Caco-2 (cell line): ENCODE measurements around the gene SHCBP1L. TPM values are rescaled to one million over a fixed set of nuclear protein-coding genes. Genes with fewer than 3 reads are reported as not detected.
A peak's percentile ranks its signal among the peaks of the same experiment; 100 is the strongest.

ENCODE experiments used
- BruUV-seq: library from RNA; stranded (reverse); fragments of 400-500 nt; replicated peaks from 2 replicates; lab custom pipeline; 2021; lab: Mats Ljungman, UMichigan
- CTCF ChIA-PET: fragments of 300-600 bp; sonication (Branson Sonifier 250); formaldehyde crosslinking; loops from one replicate; lab custom pipeline; 2022; ENCODE audit warnings: antibody characterized with exemption; lab: Charles Lee
- POLR2A ChIA-PET: fragments of 300-600 bp; sonication (Branson Sonifier 250); formaldehyde crosslinking; loops from one replicate; lab custom pipeline; 2022; ENCODE audit warnings: antibody characterized with exemption; lab: Charles Lee
- DNase-seq, 2 experiments: peaks; one replicate each; pipeline versions ENCODE4 v3.0.0 to v3.0.0-alpha.2; 2020 to 2022
- H3K27me3 ChIP-seq: replicated peaks from 2 replicates; pipeline ENCODE4 v1.6.0; 2011; ENCODE audit warnings: low read length; ENCODE audit not compliant: control insufficient read depth, insufficient read depth
- H3K36me3 ChIP-seq: 2 replicates; pipeline ENCODE4 v1.5.1; 2011; ENCODE audit warnings: low read length; ENCODE audit not compliant: control insufficient read depth, insufficient read depth
- H3K4me1 ChIP-seq: fragments of 250-450 bp; sonication (Bioruptor Pico); 2 replicates; pipeline ENCODE4 v1.5.1; 2020; ENCODE audit warnings: mild to moderate bottlenecking
- H3K4me3 ChIP-seq: 2 replicates; pipeline ENCODE4 v1.5.1; 2011; ENCODE audit warnings: low read depth, mild to moderate bottlenecking, control low read depth, low read length
- H3K9me3 ChIP-seq: fragments of 250-450 bp; sonication (Bioruptor Pico); 2 replicates; pipeline ENCODE4 v1.5.1; 2020; ENCODE audit warnings: mild to moderate bottlenecking, moderate library complexity
- H3K27ac Mint-ChIP-seq: one replicate; pipeline ENCODE4 v1.8.0; 2022; ENCODE audit warnings: mixed read lengths; ENCODE audit not compliant: unreplicated experiment
- H3K27me3 Mint-ChIP-seq: one replicate; pipeline ENCODE4 v1.8.0; 2022; ENCODE audit warnings: mixed read lengths; ENCODE audit not compliant: insufficient read depth, unreplicated experiment
- H3K36me3 Mint-ChIP-seq: one replicate; pipeline ENCODE4 v1.8.0; 2022; ENCODE audit warnings: mild to moderate bottlenecking, mixed read lengths; ENCODE audit not compliant: insufficient read depth, unreplicated experiment
- H3K4me1 Mint-ChIP-seq: one replicate; pipeline ENCODE4 v1.8.0; 2022; ENCODE audit warnings: low read depth, mixed read lengths; ENCODE audit not compliant: unreplicated experiment
- H3K4me3 Mint-ChIP-seq: one replicate; pipeline ENCODE4 v1.8.0; 2022; ENCODE audit warnings: mild to moderate bottlenecking, moderate library complexity, mixed read lengths; ENCODE audit not compliant: unreplicated experiment
- H3K9me3 Mint-ChIP-seq: one replicate; pipeline ENCODE4 v1.8.0; 2022; ENCODE audit warnings: mixed read lengths; ENCODE audit not compliant: unreplicated experiment
- CTCF ChIP-seq, 2 experiments: fragments of 200-600 bp in 1 of 2; IDR thresholded peaks; 1 replicate in 1 of 2; 2 replicates in 1 of 2; pipeline versions ENCODE4 v1.5.1 to v1.8.0; 2011 to 2022; ENCODE audit warnings: antibody characterized with exemption in 1 of 2, control low read depth in 1 of 2, inconsistent platforms in 1 of 2, low read depth in 1 of 2, low read length in 1 of 2, mild to moderate bottlenecking in 1 of 2, moderate library complexity in 1 of 2; ENCODE audit not compliant: insufficient read depth in 1 of 2, severe bottlenecking in 1 of 2, unreplicated experiment in 1 of 2
- intact Hi-C: fragments of 100-400 bp; cut with micrococcal nuclease; formaldehyde crosslinking; loops from one replicate; pipeline ENCODE4 v1.10.0; 2022; ENCODE audit not compliant: unreplicated experiment
- total RNA-seq: library from RNA; stranded (reverse); gene quantifications from 2 replicates; pipeline ENCODE4 v1.2.3, GENCODE V29; 2022

SHCBP1L gene
- total RNA-seq, 1 experiment from 2014 or later: not detected

- Mint-ChIP-seq H3K27ac (no peak overlapping the region), H3K9me3 (no peaks in the 10 kb centered on the region), H3K27me3 (no peaks in the 10 kb centered on the region), H3K4me1 (no peaks in the 10 kb centered on the region), H3K4me3 (no peak overlapping the region), H3K36me3 (peaks cover 99% of the 10 kb centered on the region)
- intact Hi-C loops: no loop called here
- peaks cover 3% of the 10 kb centered on the region for H3K36me3 ChIP-seq
- H3K4me1 ChIP-seq: no peaks in the 10 kb centered on the region
- H3K27me3 ChIP-seq: no peaks in the 10 kb centered on the region
- H3K4me3 ChIP-seq: no peak overlapping the region
- CTCF ChIA-PET: no interaction called here
- DNase-seq: no peak
- TF ChIP-seq CTCF (IDR thresholded peaks at IDR 0.05; ENCODE audit: insufficient read depth in 1 of 2, low read depth in 1 of 2, low read length in 1 of 2, severe bottlenecking in 1 of 2, unreplicated experiment in 1 of 2): no peak
- no TSS peak for BruUV-seq
- POLR2A ChIA-PET: interaction anchor here (0.6 kb wide), 1 partner anchor 621 kb away, joined by 9 read pairs; no protein-coding TSS in a partner anchor
- H3K9me3 ChIP-seq: no peaks in the 10 kb centered on the region
Measured at GRCh38 chr1:182872881-182873280, 80.1 kb downstream of the SHCBP1L start.

GRCh38 chr1:182869241-182869666 lies 83.7 kb downstream of the SHCBP1L start:
- peaks cover 99% of the 10 kb centered on the region for H3K36me3 Mint-ChIP-seq

GRCh38 chr1:182867861-182868260 lies 85.1 kb downstream of the SHCBP1L start:
- POLR2A ChIA-PET: no interaction called here
- no peak overlapping the region for H3K4me3 Mint-ChIP-seq
- Histone ChIP-seq H3K9me3 (no peaks in the 10 kb centered on the region), H3K36me3 (peaks cover 2% of the 10 kb centered on the region), H3K27me3 (no peaks in the 10 kb centered on the region), H3K4me3 (no peak overlapping the region), H3K4me1 (no peaks in the 10 kb centered on the region)
- H3K27ac Mint-ChIP-seq: no peak overlapping the region
- DNase-seq: no peak
- H3K4me1 Mint-ChIP-seq: no peaks in the 10 kb centered on the region
- no peak for TF ChIP-seq CTCF (IDR thresholded peaks at IDR 0.05; ENCODE audit: insufficient read depth in 1 of 2, low read depth in 1 of 2, low read length in 1 of 2, severe bottlenecking in 1 of 2, unreplicated experiment in 1 of 2)
- CTCF ChIA-PET: no interaction called here
- H3K36me3 Mint-ChIP-seq: peaks cover 98% of the 10 kb centered on the region
- H3K27me3 Mint-ChIP-seq: no peaks in the 10 kb centered on the region
- BruUV-seq: no TSS peak
- intact Hi-C loops: no loop called here
- no peaks in the 10 kb centered on the region for H3K9me3 Mint-ChIP-seq

More at GRCh38 chr1:182869241-182869666, 83.7 kb downstream of the SHCBP1L start:
- Mint-ChIP-seq H3K27me3 (no peaks in the 10 kb centered on the region), H3K9me3 (no peaks in the 10 kb centered on the region), H3K27ac (peak overlapping the region; percentile 59), H3K4me3 (no peak overlapping the region), H3K4me1 (no peaks in the 10 kb centered on the region)
- H3K27me3 ChIP-seq: no peaks in the 10 kb centered on the region
- ChIA-PET CTCF (no interaction called here), POLR2A (no interaction called here)
- BruUV-seq: no TSS peak
- DNase-seq: peak; percentile 31 to 46
- no peak overlapping the region for H3K4me3 ChIP-seq
- peaks cover 3% of the 10 kb centered on the region for H3K36me3 ChIP-seq
- no peaks in the 10 kb centered on the region for H3K4me1 ChIP-seq
- TF ChIP-seq CTCF (IDR thresholded peaks at IDR 0.05; ENCODE audit: insufficient read depth in 1 of 2, low read depth in 1 of 2, low read length in 1 of 2, severe bottlenecking in 1 of 2, unreplicated experiment in 1 of 2): no peak
- no peaks in the 10 kb centered on the region for H3K9me3 ChIP-seq
- intact Hi-C loops: no loop called here
